Endothelial cell of umbilical vein (primary cell): Measurements from ENCODE around the gene RTL10. TPM values are rescaled to one million over a fixed set of nuclear protein-coding genes. Genes with fewer than 3 reads are reported as not detected.

Source experiments
- BruUV-seq: library from RNA; stranded (reverse); fragments of 400-500 nt; replicated peaks from 2 replicates; lab custom pipeline; 2021; lab: Mats Ljungman, UMichigan
- CTCF ChIA-PET: fragments of 300-600, 350-600 bp; sonication (Branson Sonifier 250); formaldehyde crosslinking; loops from one replicate; lab custom pipeline; 2021; ENCODE audit warnings: antibody characterized with exemption, inconsistent platforms; lab: Charles Lee
- POLR2A ChIA-PET: fragments of 300-600, 350-600 bp; sonication (Branson Sonifier 250); formaldehyde crosslinking; loops from one replicate; lab custom pipeline; 2021; ENCODE audit warnings: antibody characterized with exemption, inconsistent platforms; lab: Charles Lee
- DNase-seq: peaks from one replicate; pipeline ENCODE4 v3.0.0-alpha.2; 2011; ENCODE audit warnings: low read depth, low spot score
- FAIRE-seq: peaks from 2 replicates; lab custom pipeline; 2011; peaks lifted over from hg19 to GRCh38; lab: Jason Lieb, UNC
- H2AFZ ChIP-seq: 2 replicates; pipeline ENCODE4 v1.6.0; 2012; ENCODE audit warnings: low read depth, low read length, control low read depth, inconsistent platforms
- H3K27ac ChIP-seq: 2 replicates; pipeline ENCODE4 v1.5.1; 2011; ENCODE audit warnings: low read depth, mild to moderate bottlenecking, control low read depth, low read length, moderate library complexity; ENCODE audit not compliant: insufficient read depth
- H3K27me3 ChIP-seq, 2 experiments: 2 replicates each; pipeline versions ENCODE4 v1.6.0 to v1.6.1; 2011; ENCODE audit warnings: low read length in 2 of 2, mixed read lengths in 1 of 2; ENCODE audit not compliant: control insufficient read depth in 2 of 2, insufficient read depth in 2 of 2
- H3K36me3 ChIP-seq, 2 experiments: 2 replicates in 1 of 2; 3 replicates in 1 of 2; pipeline ENCODE4 v1.5.1; 2011; ENCODE audit warnings: low read length in 2 of 2, mild to moderate bottlenecking in 1 of 2, moderate library complexity in 1 of 2; ENCODE audit not compliant: control insufficient read depth in 2 of 2, insufficient read depth in 2 of 2; ENCODE audit errors: extremely low read depth in 1 of 2
- H3K4me1 ChIP-seq: 3 replicates; pipeline ENCODE4 v1.5.1; 2011; ENCODE audit warnings: mild to moderate bottlenecking, low read length; ENCODE audit not compliant: control insufficient read depth, insufficient read depth; ENCODE audit errors: extremely low read depth
- H3K4me2 ChIP-seq: 2 replicates; pipeline ENCODE4 v1.6.1; 2011; ENCODE audit warnings: low read length, control low read depth, mixed read lengths; ENCODE audit not compliant: insufficient read depth
- H3K4me3 ChIP-seq, 3 experiments: fragments of 200-600 bp in 1 of 3; sonication (generic), shearing (Covaris generic) in 1 of 3; replicated peaks in 1 of 3; 2 replicates each; pipeline ENCODE4 v1.5.1; 2011 to 2016; ENCODE audit warnings: control low read depth in 3 of 3, low read length in 3 of 3, mild to moderate bottlenecking in 2 of 3, inconsistent platforms in 1 of 3, low read depth in 1 of 3, moderate library complexity in 1 of 3; ENCODE audit not compliant: insufficient read depth in 1 of 3
- H3K79me2 ChIP-seq: 2 replicates; pipeline ENCODE4 v1.6.0; 2012; ENCODE audit warnings: low read length, inconsistent platforms; ENCODE audit not compliant: control insufficient read depth, insufficient read depth
- H3K9ac ChIP-seq: replicated peaks from 2 replicates; pipeline ENCODE3; 2011; ENCODE audit warnings: low read length, control low read depth; ENCODE audit not compliant: insufficient read depth; ENCODE audit errors: extremely low read depth
- H3K9me1 ChIP-seq: replicated peaks from 3 replicates; pipeline ENCODE4 v1.6.0; 2011; ENCODE audit warnings: mild to moderate bottlenecking, low read length; ENCODE audit not compliant: control insufficient read depth, insufficient read depth; ENCODE audit errors: extremely low read depth
- H3K9me3 ChIP-seq: replicated peaks from 2 replicates; pipeline ENCODE4 v1.5.1; 2012; ENCODE audit warnings: low read length, inconsistent platforms; ENCODE audit not compliant: control insufficient read depth, insufficient read depth
- H4K20me1 ChIP-seq: replicated peaks from 2 replicates; pipeline ENCODE3; 2011; ENCODE audit warnings: mild to moderate bottlenecking, low read length; ENCODE audit not compliant: control insufficient read depth, insufficient read depth; ENCODE audit errors: extremely low read depth
- EZH2 ChIP-seq: IDR thresholded peaks from 2 replicates; pipeline ENCODE4 v1.6.1; 2012; ENCODE audit warnings: borderline replicate concordance, low read depth, mild to moderate bottlenecking, moderate library complexity, low read length, inconsistent platforms; ENCODE audit not compliant: severe bottlenecking
- FOS ChIP-seq: IDR thresholded peaks from 2 replicates; pipeline ENCODE4 v1.6.1; 2011; ENCODE audit warnings: mild to moderate bottlenecking, low read length, moderate library complexity, borderline replicate concordance; ENCODE audit not compliant: insufficient read depth
- GATA2 ChIP-seq: IDR thresholded peaks from 2 replicates; pipeline ENCODE4 v1.7.0; 2011; ENCODE audit warnings: low read depth, mild to moderate bottlenecking, moderate library complexity, mixed read lengths, low read length; ENCODE audit not compliant: insufficient read length, insufficient read depth
- JUN ChIP-seq: IDR thresholded peaks from 2 replicates; pipeline ENCODE4 v1.6.1; 2011; ENCODE audit warnings: borderline replicate concordance, low read depth; ENCODE audit not compliant: insufficient read length, insufficient read depth
- MYC ChIP-seq: IDR thresholded peaks from one replicate; pipeline ENCODE4 v1.6.1; 2011; ENCODE audit warnings: mild to moderate bottlenecking, low read depth, low read length
- POLR2A ChIP-seq: IDR thresholded peaks from 2 replicates; pipeline ENCODE4 v1.6.1; 2012; ENCODE audit warnings: low read depth, mild to moderate bottlenecking, control low read depth, low read length
- POLR2AphosphoS5 ChIP-seq: IDR thresholded peaks from 2 replicates; pipeline ENCODE4 v1.6.1; 2012; ENCODE audit warnings: low read depth, mild to moderate bottlenecking, control low read depth, low read length, moderate library complexity; ENCODE audit not compliant: insufficient read depth
- dilution Hi-C: fragments of 300-500 bp; cut with MboI; formaldehyde crosslinking; loops from one replicate; pipeline ENCODE4 v1.15.0; 2019; ENCODE audit warnings: low sequenced_read_pairs; ENCODE audit not compliant: extremely low pct_ligation_motif_present
- intact Hi-C: fragments of 100-400 bp; cut with micrococcal nuclease; formaldehyde crosslinking; loops from one replicate; pipeline ENCODE4 v1.10.0; 2022
- polyA plus RNA-seq, 4 experiments: library from polyadenylated mRNA; depleted of rRNA in 3 of 4; stranded (reverse) in 3 of 4; unstranded in 1 of 4; fragments of >200 nt; gene quantifications; 2 replicates each; pipeline versions ENCODE4 v1.2.1 to v1.2.3, GENCODE V29; 2011 to 2012; ENCODE audit warnings: missing spikeins in 1 of 4
- total RNA-seq: library from RNA; stranded (reverse); gene quantifications from 2 replicates; pipeline ENCODE4 v1.2.3, GENCODE V29; 2021
- TF ChIP-seq, protein P1 (sequence below): IDR thresholded peaks from 2 replicates; pipeline ENCODE4 v1.6.1; 2011; ENCODE audit not compliant: insufficient read depth, insufficient read length
- TF ChIP-seq, protein P2 (sequence below), 2 donors: IDR thresholded peaks; 1 replicate in 1 of 2; 2 replicates in 1 of 2; pipeline ENCODE4 v1.5.1; 2011; ENCODE audit warnings: low read length in 2 of 2, mild to moderate bottlenecking in 2 of 2, moderate library complexity in 2 of 2, control low read depth in 1 of 2, inconsistent platforms in 1 of 2, low read depth in 1 of 2; ENCODE audit not compliant: insufficient read depth in 1 of 2; ENCODE audit errors: extremely low read depth in 1 of 2

Gene RTL10
- total and polyA plus RNA-seq, 2 donors (not counting 3 experiments of a cell fraction or from before 2014, with no cell fraction given), result 31.9 to 40.8 TPM

GRCh38 chr22:19878461-19879245 lies 24.0 kb upstream of the RTL10 start:
- Histone ChIP-seq H3K9ac (peak overlapping the region; percentile 75), H3K4me1 (peaks cover 86% of the 10 kb centered on the region), H3K27me3 (no peaks in the 10 kb centered on the region), H3K9me3 (no peaks in the 10 kb centered on the region), H3K79me2 (peaks cover 49% of the 10 kb centered on the region), H3K36me3 (peaks cover 10 to 12% of the 10 kb centered on the region in 2 experiments), H3K9me1 (no peaks in the 10 kb centered on the region), H3K27ac (peak overlapping the region; percentile 69), H2AFZ (no peak overlapping the region), H3K4me2 (peak overlapping the region; percentile 81), H4K20me1 (no peaks in the 10 kb centered on the region), H3K4me3 (peak overlapping the region; percentile 26 to 85 (median 57))
- no peak for DNase-seq
- intact Hi-C loops (no loop called here), dilution Hi-C loops (no loop called here)
- BruUV-seq, result TSS peak; percentile 3
- ChIA-PET CTCF (interaction anchor here (1.4 to 1.9 kb wide), 2 partner anchors 31 to 148 kb away, joined by 4 to 10 read pairs; no protein-coding TSS in a partner anchor), POLR2A (no interaction called here)
- peak; percentile 67 for FAIRE-seq
- TF ChIP-seq POLR2AphosphoS5 (peak; percentile 8), FOS (no peak), MYC (no peak)

DNA sequence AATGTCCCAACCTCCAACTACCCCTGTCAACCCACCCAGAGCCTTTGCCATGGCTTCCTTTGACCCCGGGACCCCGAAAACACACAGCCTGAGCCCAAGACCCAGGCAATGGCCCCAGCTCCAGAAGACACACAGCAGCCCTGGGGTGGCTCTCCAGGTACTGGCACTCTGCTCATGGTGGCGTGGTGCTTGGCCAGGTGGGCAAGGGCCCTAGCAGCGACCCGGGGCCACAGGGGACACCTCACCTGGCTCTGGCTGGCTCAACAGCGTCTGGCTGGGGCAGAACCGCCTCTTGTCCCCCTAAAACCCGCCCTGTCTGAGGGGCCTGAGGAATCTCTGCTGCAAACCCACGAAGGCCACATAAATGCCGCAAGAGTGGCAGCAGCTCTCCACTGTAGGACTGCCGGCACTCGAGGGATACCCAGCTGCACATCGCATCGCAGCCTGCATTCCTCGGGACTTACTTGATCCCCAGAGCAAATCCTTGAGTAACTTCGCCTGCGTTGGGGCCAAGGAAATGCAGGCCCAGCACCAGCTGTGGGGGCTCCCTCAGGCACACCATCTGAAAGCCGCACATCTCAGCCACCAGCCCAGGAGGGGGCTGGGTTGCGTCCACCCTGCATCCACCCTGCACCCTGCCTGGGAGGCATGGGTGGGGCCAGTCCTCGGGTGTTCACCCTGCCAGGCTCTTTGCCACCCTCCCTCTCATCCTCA lies 23.1 kb upstream of the RTL10 start:
- peak overlapping the region; percentile 81 for H3K4me2 ChIP-seq
- no peaks in the 10 kb centered on the region for H3K9me3 ChIP-seq
- FAIRE-seq, result no peak
- dilution Hi-C loops, result no loop called here
- H3K9me1 ChIP-seq, result no peaks in the 10 kb centered on the region
- H3K27me3 ChIP-seq, result no peaks in the 10 kb centered on the region
- peak overlapping the region; percentile 75 for H3K9ac ChIP-seq
- TF ChIP-seq GATA2 (no peak), FOS (no peak), POLR2AphosphoS5 (no peak), MYC (no peak), JUN (no peak), EZH2 (no peak), POLR2A (no peak)
- TF ChIP-seq, protein P1, sequence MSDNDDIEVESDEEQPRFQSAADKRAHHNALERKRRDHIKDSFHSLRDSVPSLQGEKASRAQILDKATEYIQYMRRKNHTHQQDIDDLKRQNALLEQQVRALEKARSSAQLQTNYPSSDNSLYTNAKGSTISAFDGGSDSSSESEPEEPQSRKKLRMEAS, result no peak
- TF ChIP-seq, protein P2, sequence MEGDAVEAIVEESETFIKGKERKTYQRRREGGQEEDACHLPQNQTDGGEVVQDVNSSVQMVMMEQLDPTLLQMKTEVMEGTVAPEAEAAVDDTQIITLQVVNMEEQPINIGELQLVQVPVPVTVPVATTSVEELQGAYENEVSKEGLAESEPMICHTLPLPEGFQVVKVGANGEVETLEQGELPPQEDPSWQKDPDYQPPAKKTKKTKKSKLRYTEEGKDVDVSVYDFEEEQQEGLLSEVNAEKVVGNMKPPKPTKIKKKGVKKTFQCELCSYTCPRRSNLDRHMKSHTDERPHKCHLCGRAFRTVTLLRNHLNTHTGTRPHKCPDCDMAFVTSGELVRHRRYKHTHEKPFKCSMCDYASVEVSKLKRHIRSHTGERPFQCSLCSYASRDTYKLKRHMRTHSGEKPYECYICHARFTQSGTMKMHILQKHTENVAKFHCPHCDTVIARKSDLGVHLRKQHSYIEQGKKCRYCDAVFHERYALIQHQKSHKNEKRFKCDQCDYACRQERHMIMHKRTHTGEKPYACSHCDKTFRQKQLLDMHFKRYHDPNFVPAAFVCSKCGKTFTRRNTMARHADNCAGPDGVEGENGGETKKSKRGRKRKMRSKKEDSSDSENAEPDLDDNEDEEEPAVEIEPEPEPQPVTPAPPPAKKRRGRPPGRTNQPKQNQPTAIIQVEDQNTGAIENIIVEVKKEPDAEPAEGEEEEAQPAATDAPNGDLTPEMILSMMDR (IDR thresholded peaks at IDR 0.05; ENCODE audit: extremely low read depth in 1 of 2, insufficient read depth in 1 of 2, low read depth in 1 of 2, low read length in 2 of 2), result no peak
- H3K79me2 ChIP-seq, result peaks cover 49% of the 10 kb centered on the region
- peaks cover 83% of the 10 kb centered on the region for H3K4me1 ChIP-seq
- intact Hi-C loops, result no loop called here
- ChIA-PET CTCF (interaction anchor here (1.9 to 2.6 kb wide), 2 partner anchors 147 kb away, joined by 9 to 10 read pairs; no protein-coding TSS in a partner anchor), POLR2A (interaction anchor here (1.3 kb wide), 1 partner anchor 9 kb away, joined by 3 read pairs; no protein-coding TSS in a partner anchor)
- BruUV-seq, result no TSS peak
- H3K27ac ChIP-seq, result peak overlapping the region; percentile 69
- no peak for DNase-seq
- no peaks in the 10 kb centered on the region for H4K20me1 ChIP-seq
- H3K36me3 ChIP-seq, result peaks cover 10 to 12% of the 10 kb centered on the region in 2 experiments
- H2AFZ ChIP-seq, result no peak overlapping the region
- peak overlapping the region in 2 of 3 experiments; percentile 57 to 85 for H3K4me3 ChIP-seq
